GM12891 (cell line): ENCODE measurements around the gene RAB3A.
A peak's percentile ranks its signal among the peaks of the same experiment; 100 is the strongest.

Source experiments
- DNase-seq: peaks from one replicate; pipeline ENCODE4 v3.0.0; 2011; ENCODE audit warnings: low spot score; ENCODE audit not compliant: insufficient read length
- FAIRE-seq: peaks from 2 replicates; lab custom pipeline; 2011; peaks lifted over from hg19 to GRCh38; lab: Jason Lieb, UNC
- PAX5 ChIP-seq: IDR thresholded peaks from 2 replicates; pipeline ENCODE4 v1.6.1; 2011; ENCODE audit warnings: low read length, moderate library complexity, mild to moderate bottlenecking; ENCODE audit not compliant: insufficient read depth, severe bottlenecking
- POLR2A ChIP-seq: IDR thresholded peaks from 2 replicates; pipeline ENCODE4 v1.6.1; 2011; ENCODE audit warnings: low read depth, low read length, control low read depth
- POLR2AphosphoS5 ChIP-seq: IDR thresholded peaks from 2 replicates; pipeline ENCODE4 v1.6.1; 2011; ENCODE audit warnings: low read depth, low read length, control low read depth
- POU2F2 ChIP-seq: IDR thresholded peaks from 2 replicates; pipeline ENCODE4 v1.6.1; 2011; ENCODE audit warnings: low read depth, mild to moderate bottlenecking, control low read depth, low read length, moderate library complexity
- SPI1 ChIP-seq: IDR thresholded peaks from 2 replicates; pipeline ENCODE4 v1.6.1; 2011; ENCODE audit warnings: low read depth, low read length, control low read depth
- TAF1 ChIP-seq: IDR thresholded peaks from 2 replicates; pipeline ENCODE4 v1.6.1; 2011; ENCODE audit warnings: low read depth, low read length, control low read depth

The RAB3A gene

DNA sequence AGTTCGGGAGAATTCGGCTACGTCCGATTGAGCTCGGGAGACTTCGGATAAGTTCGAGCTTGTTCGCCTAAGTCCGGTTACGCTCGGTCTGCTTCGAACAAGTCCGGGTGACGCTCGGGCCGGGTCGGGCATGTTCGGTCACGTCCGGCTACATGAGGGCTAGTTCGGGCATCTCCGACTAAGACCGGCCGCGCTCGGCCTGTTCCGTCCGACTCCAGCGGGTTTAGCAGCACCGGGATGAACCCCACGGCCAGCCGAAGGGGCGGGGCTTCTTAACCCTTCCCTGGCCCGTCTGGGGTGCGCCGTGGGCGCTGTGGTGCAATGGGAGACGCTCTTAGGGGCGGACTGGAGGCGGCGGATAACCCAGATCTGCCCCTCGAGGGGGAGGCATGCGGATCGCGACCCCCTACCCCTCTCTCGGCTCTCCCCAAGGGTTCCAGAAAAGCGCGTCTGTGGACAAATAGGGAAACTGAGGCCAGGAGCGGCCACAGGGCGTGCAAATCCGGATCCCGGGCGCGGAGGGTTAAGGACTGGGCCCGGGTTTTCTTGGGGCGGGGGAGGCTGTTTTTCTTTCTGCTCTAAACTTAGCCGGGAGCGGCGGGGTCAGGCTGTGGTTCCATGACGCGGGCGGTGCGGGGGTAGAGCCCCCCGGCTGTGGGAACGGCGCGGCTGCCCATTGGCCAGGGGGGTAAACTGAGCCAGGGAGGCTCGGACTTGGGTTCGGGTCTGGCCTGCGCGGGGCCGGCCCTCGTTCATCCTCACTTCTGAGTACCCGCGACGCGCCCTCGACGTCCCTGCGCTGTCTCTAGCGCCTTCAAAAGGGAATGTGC, 20.9 kb upstream of the RAB3A start:
- no peak for TF ChIP-seq POLR2AphosphoS5
- TF ChIP-seq POLR2A = no peak
- TF ChIP-seq SPI1 = no peak
- TF ChIP-seq POU2F2 = no peak
- TF ChIP-seq PAX5 = no peak
- no peak for TF ChIP-seq TAF1
- FAIRE-seq = peak; percentile 100
- DNase-seq = peak; percentile 98

DNA sequence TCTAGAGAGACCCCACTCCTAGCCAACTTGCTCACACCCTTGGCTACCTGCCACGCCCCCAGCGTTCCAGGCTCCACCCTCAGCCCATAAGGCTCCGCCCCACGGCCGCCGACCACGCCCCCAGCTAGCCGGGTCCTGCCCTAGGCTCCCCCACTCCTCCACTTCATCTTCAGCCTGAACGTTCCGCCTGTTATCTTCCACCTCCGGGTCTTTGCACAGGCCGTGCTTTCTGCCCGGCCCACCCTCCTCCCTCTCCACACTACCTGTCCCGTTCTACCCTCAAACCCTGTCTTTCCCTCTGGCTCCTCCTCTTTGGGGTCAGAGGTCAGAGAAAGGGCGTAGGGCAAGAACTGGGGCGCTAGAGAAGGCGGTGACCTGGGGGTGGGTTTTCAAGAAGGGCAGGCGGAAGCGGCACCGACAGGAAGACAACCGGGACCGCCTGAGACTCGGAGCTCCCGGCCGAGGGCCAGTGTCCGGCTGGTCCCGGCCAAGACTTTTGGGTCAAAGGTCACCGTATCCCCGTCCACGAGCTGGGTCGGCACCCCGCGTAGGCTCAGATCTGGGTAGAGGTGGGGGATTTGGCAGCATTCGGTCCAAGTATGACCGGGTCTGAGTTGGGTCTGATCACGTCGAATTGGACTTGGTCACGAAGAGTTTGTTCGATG, 20.1 kb upstream of the RAB3A start:
- no peak for FAIRE-seq

DNA sequence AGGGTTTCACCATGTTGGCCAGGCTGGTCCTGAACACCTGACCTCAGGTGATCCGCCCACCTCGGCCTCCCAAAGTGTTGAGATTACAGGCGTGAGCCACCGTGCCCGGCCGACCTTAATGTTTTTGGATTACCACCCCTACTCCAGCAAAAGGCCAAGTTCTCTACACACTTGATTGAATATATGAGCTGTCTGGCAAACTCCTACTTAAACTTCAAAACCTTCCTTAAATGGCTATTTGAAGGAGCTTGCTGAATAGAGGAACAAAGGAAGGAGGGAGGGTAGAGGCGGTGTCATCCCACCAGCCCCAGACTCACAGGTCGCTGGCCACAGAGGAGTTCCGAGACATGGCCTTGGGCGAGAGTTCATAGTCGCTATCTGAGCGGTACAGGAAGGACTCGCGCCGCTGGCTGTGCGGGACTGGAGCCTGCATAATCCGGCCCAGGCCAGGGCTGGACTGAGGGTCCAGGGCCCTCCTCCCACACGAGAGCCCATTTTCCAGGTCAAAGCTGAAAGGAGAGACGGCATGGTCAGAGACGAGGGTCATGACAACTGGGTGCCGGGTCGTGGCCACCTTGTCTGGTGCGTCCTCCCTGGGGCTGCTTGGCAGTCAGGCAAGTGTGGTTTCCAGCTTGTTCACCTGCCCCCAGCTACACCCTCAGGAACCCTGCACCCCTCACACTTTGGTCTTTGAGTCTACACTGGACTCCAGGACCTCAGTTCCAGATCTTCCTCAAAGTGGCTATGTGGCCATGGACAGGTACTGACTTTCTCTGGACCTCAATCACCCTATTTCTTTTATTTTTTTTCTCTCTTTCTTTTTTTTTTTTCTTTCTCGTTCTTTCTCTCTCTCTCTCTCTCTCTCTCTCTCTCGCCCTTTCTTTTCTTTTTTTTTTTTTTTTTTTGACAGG, 18.2 kb upstream of the RAB3A start:
- no peak for DNase-seq
- no peak for FAIRE-seq
- TF ChIP-seq POU2F2 = no peak

More for the DNA sequence above, 20.1 kb upstream of the RAB3A start:
- no peak for DNase-seq
- TF ChIP-seq POLR2AphosphoS5 = no peak
- no peak for TF ChIP-seq POU2F2
- no peak for TF ChIP-seq SPI1
- TF ChIP-seq PAX5 = no peak
- no peak for TF ChIP-seq POLR2A
- no peak for TF ChIP-seq TAF1

DNA sequence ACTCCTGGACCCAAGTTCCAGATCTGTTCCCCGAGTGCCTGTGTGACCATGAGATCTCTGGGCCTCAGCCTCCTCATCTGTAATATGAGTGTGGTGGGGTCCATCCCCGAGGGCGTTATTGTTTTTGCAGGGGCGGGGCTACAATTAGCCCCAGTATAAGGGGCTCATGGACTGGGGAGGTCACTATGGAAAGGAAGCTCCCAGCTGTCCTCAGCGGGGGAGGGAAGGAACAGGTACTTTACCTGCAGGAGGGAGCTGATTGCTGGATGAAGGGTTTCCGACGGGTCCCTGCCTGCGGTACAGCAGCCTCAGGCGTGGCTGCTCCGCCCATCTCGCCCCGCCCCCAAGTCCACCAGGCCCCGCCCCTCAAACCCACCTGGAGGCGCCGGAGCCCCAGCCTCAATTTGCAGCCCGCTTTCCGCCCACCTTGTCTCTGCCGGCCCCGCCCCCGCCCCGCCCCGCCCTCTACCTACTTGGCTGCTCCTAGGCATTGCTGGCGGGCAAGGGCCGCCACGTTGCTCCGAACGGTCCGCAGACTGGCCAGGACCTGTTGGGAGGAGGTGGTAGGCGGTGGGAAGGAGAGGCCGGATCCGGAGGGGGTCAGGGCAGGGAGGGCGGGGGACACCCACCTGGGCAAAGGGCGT, 16.9 kb upstream of the RAB3A start:
- TF ChIP-seq POLR2A (no peak), PAX5 (no peak), POU2F2 (no peak), POLR2AphosphoS5 (no peak), SPI1 (no peak), TAF1 (no peak)
- FAIRE-seq = no peak
- DNase-seq = no peak

DNA sequence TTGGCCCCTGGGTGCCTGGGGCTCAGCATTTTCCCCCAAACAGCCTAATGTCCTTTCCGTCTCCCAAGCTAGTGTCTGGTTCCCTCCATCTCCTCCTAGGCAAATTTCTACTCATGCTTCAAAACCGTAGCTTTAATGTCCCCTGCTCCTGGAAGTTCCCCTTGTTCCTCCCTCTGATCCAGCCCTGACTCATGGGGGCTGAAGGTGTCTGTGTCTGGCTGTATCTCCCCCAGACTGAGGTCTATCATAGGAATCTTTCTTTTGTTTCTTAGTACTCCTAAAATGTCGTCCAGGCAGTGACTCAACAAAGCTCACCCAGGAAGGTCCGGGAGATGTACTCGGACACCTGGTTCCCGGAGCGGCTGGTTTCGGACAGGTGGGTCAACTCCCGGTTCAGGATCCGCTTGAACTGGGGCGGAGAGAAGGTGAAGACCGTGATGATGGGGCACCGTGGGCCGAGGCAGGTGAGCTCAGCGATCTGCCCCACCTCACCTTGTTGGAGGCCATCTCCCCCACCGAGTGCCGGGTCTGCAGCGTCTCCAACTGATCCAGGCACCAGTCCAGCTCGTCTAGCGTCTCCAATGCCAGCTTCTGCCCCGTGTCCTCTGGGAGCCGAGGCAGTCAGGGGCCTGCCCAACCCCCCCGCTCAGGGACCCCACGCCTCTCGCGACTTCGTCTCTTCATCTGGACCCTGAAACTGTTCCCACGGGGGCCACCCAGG, 16.2 kb upstream of the RAB3A start:
- FAIRE-seq = no peak
- DNase-seq = no peak
- TF ChIP-seq POLR2A = no peak
- no peak for TF ChIP-seq SPI1
- TF ChIP-seq TAF1 = no peak
- no peak for TF ChIP-seq POU2F2
- no peak for TF ChIP-seq PAX5
- TF ChIP-seq POLR2AphosphoS5 = no peak

DNA sequence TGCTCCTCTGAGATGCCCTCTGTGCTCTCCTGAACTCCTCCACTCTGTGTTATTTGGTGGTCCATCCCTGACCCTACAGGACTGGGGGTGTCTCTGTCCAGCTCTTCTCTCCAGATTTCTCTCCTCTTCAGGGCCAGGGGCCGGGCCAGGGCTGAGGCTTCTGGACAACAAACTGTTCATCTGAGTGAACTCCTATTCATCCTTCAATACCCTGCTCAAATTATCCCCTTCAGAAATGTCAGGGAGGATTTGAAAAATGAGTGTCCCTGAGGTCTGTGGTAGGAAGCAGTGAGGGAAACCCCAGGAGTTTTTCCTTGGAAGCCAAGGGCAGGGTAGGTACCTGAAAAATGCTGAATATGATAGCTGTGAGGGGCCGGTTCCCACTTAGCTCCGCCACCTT, 14.8 kb upstream of the RAB3A start:
- no peak for FAIRE-seq
- DNase-seq = no peak
- TF ChIP-seq POU2F2 (no peak), SPI1 (no peak), POLR2AphosphoS5 (no peak), TAF1 (no peak)

DNA sequence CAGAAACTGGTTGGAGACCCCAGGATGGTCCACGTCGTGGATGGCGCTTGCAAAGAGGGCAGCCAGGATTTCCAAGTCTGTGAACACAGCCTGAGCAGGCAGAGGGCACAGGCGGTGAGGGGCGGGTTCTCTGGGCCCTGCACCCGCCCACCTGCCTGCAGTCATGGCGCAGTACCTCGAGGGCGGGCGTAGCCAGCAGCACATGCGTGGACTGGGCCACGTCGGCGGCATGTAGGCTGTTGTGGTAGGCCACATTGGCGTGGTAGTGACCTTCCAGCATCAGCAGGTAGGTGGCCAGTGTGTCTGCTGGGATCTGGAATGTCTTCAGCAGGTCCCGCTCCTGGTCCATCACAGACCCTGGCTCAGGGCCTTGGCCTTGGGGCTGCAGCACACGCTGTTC, 14.3 kb upstream of the RAB3A start:
- no peak for DNase-seq

DNA sequence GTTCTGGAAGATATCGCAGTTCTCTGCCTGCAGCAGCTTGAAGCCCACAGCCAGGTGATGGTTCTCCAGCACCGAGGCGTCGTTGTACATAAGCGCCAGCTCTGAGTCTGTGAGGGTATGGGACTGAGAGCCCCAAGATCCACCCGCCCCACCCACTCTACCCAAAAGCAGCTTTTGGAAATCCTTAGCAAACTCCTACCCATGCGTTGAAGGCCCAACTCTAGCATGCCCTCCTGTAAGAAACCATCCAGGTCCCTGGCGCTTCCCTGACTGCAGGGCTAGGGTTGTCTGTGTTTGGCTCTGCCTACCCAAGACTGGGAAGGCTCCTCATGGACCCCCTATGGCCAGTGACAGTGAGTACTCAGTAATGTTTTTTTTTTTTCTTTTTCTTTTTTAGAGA, 12.9 kb upstream of the RAB3A start:
- TF ChIP-seq POLR2AphosphoS5 (no peak), SPI1 (no peak), POLR2A (no peak), TAF1 (no peak), POU2F2 (no peak), PAX5 (no peak)
- FAIRE-seq (no peak), DNase-seq (no peak)

More for the DNA sequence above, 14.3 kb upstream of the RAB3A start:
- no peak for FAIRE-seq
- TF ChIP-seq POLR2AphosphoS5 (no peak), POU2F2 (no peak), TAF1 (no peak), POLR2A (no peak), SPI1 (no peak), PAX5 (no peak)
